GM12878 (cell line): ENCODE data around the gene MAN1A1.

Source experiments
- CTCF ChIP-seq, 3 experiments: IDR thresholded peaks in 2 of 3; conservative IDR thresholded peaks in 1 of 3; 2 replicates each; pipeline ENCODE4 v1.5.1; 2011; ENCODE audit warnings: low read depth in 3 of 3, low read length in 3 of 3, mild to moderate bottlenecking in 3 of 3, control low read depth in 2 of 3, moderate library complexity in 2 of 3, inconsistent platforms in 1 of 3, mixed read lengths in 1 of 3; ENCODE audit not compliant: control insufficient read depth in 2 of 3, insufficient read depth in 1 of 3; ENCODE audit errors: extremely low read depth in 1 of 3
- REST ChIP-seq: IDR thresholded peaks from 2 replicates; pipeline ENCODE4 v1.6.1; 2012; ENCODE audit warnings: mild to moderate bottlenecking, low read depth, low read length

GRCh38 chr6:119147101-119148053, 202.2 kb downstream of the MAN1A1 start:
- TF ChIP-seq REST (0 out of 2 replicates have a peak, but pooled peaks have one; percentile 42), CTCF (IDR thresholded peaks at IDR 0.05 in 2 of 3, conservative IDR thresholded peaks at IDR 0.05 in 1 of 3; ENCODE audit: control insufficient read depth in 2 of 3, extremely low read depth in 1 of 3, insufficient read depth in 1 of 3, low read depth in 3 of 3, low read length in 3 of 3) (no peak)
